ENCODE results near the gene CEACAM20.
"Not testable (repeated sequence)": the region's sequence is repeated elsewhere in the genome, so short reads cannot be mapped to it uniquely, and the experiment has no call there.

Gene CEACAM20

GRCh38 chr19:44551850-44552249 is 22.4 kb upstream of the CEACAM20 start:
- H3K4me3 ChIP-seq (ENCODE audit: low read depth, low read length) = no peak overlapping the region
- DNase-seq (ENCODE audit: low read depth) = no peak

- not testable (repeated sequence) for DNase-seq (ENCODE audit: low read depth); H3K4me3 ChIP-seq (ENCODE audit: low read depth, low read length)
Measured at GRCh38 chr19:44550976-44551375, 21.5 kb upstream of the CEACAM20 start.

- H3K4me3 ChIP-seq (ENCODE audit: low read depth, low read length) = no peak overlapping the region
- DNase-seq (ENCODE audit: low read depth) = no peak
Measured at GRCh38 chr19:44549507-44549906, 20.0 kb upstream of the CEACAM20 start.

- no peak overlapping the region for H3K4me3 ChIP-seq (ENCODE audit: low read depth, low read length)
- DNase-seq (ENCODE audit: low read depth) = peak; percentile 2
Measured at GRCh38 chr19:44548736-44549135, 19.3 kb upstream of the CEACAM20 start.

- no peak for DNase-seq (ENCODE audit: low read depth)
- H3K4me3 ChIP-seq (ENCODE audit: low read depth, low read length) = no peak overlapping the region
Measured at GRCh38 chr19:44544031-44544430, 14.6 kb upstream of the CEACAM20 start.

GRCh38 chr19:44542671-44543070 is 13.2 kb upstream of the CEACAM20 start:
- no peak for DNase-seq (ENCODE audit: low read depth)
- H3K4me3 ChIP-seq (ENCODE audit: low read depth, low read length) = no peak overlapping the region

GRCh38 chr19:44540736-44541135 is 11.3 kb upstream of the CEACAM20 start:
- H3K4me3 ChIP-seq (ENCODE audit: low read depth, low read length) = no peak overlapping the region
- DNase-seq (ENCODE audit: low read depth) = no peak

- no peak overlapping the region for H3K4me3 ChIP-seq (ENCODE audit: low read depth, low read length)
- DNase-seq (ENCODE audit: low read depth) = no peak
Measured at GRCh38 chr19:44539991-44540390, 10.5 kb upstream of the CEACAM20 start.

GRCh38 chr19:44539236-44539826 is 9.9 kb upstream of the CEACAM20 start:
- no peak for DNase-seq (ENCODE audit: low read depth)
- H3K4me3 ChIP-seq (ENCODE audit: low read depth, low read length) = no peak overlapping the region

GRCh38 chr19:44535361-44535760 is 5.9 kb upstream of the CEACAM20 start:
- H3K4me3 ChIP-seq (ENCODE audit: low read depth, low read length); DNase-seq (ENCODE audit: low read depth): not testable (repeated sequence)

- H3K4me3 ChIP-seq (ENCODE audit: low read depth, low read length) = no peak overlapping the region
- DNase-seq (ENCODE audit: low read depth) = no peak
Measured at GRCh38 chr19:44532819-44533218, 3.3 kb upstream of the CEACAM20 start.

GRCh38 chr19:44530777-44531176 is 1.3 kb upstream of the CEACAM20 start:
- H3K4me3 ChIP-seq (ENCODE audit: low read depth, low read length) = no peak overlapping the region
- DNase-seq (ENCODE audit: low read depth) = no peak

- H3K4me3 ChIP-seq (ENCODE audit: low read depth, low read length) = no peak overlapping the region
- no peak for DNase-seq (ENCODE audit: low read depth)
Measured at GRCh38 chr19:44527554-44527953, 1.9 kb downstream of the CEACAM20 start.

- H3K4me3 ChIP-seq (ENCODE audit: low read depth, low read length) = no peak overlapping the region
- no peak for DNase-seq (ENCODE audit: low read depth)
Measured at GRCh38 chr19:44525721-44526430, 3.6 kb downstream of the CEACAM20 start.

GRCh38 chr19:44521370-44521769 is 8.1 kb downstream of the CEACAM20 start:
- H3K4me3 ChIP-seq (ENCODE audit: low read depth, low read length) = no peak overlapping the region
- no peak for DNase-seq (ENCODE audit: low read depth)

- H3K4me3 ChIP-seq (ENCODE audit: low read depth, low read length) = no peak overlapping the region
- DNase-seq (ENCODE audit: low read depth) = no peak
Measured at GRCh38 chr19:44517146-44517545, 12.3 kb downstream of the CEACAM20 start.

GRCh38 chr19:44515907-44516306 is 13.6 kb downstream of the CEACAM20 start:
- no peak for DNase-seq (ENCODE audit: low read depth)

GRCh38 chr19:44515031-44515430 is 14.4 kb downstream of the CEACAM20 start:
- no peak overlapping the region for H3K4me3 ChIP-seq (ENCODE audit: low read depth, low read length)
- DNase-seq (ENCODE audit: low read depth) = no peak

More at GRCh38 chr19:44515907-44516306, 13.6 kb downstream of the CEACAM20 start:
- no peak overlapping the region for H3K4me3 ChIP-seq (ENCODE audit: low read depth, low read length)

GRCh38 chr19:44512326-44513298 is 16.9 kb downstream of the CEACAM20 start:
- no peak overlapping the region for H3K4me3 ChIP-seq (ENCODE audit: low read depth, low read length)
- peak; percentile 8 for DNase-seq (ENCODE audit: low read depth)

GRCh38 chr19:44509478-44509877 is 20.0 kb downstream of the CEACAM20 start:
- no peak overlapping the region for H3K4me3 ChIP-seq (ENCODE audit: low read depth, low read length)
- no peak for DNase-seq (ENCODE audit: low read depth)

All from skeletal muscle cell (primary cell).